GM03348 (cell line): Measurements from ENCODE around the gene ATP13A1.

Experiments used
- DNase-seq: peaks from one replicate; pipeline ENCODE4 v3.0.0; 2012; ENCODE audit warnings: low spot score

Gene ATP13A1

GRCh38 chr19:19662871-19663255 lies 613 bp downstream of the ATP13A1 start:
- DNase-seq: peak; percentile 1

GRCh38 chr19:19662344-19662743 lies 1.1 kb downstream of the ATP13A1 start:
- no peak for DNase-seq

- peak; percentile 3 for DNase-seq
Measured at GRCh38 chr19:19661675-19662251, 1.7 kb downstream of the ATP13A1 start.

- no peak for DNase-seq
Measured at GRCh38 chr19:19661141-19661674, 2.3 kb downstream of the ATP13A1 start.

GRCh38 chr19:19659646-19660245 lies 3.7 kb downstream of the ATP13A1 start:
- no peak for DNase-seq

- peak; percentile 1 for DNase-seq
Measured at GRCh38 chr19:19657397-19657783, 6.1 kb downstream of the ATP13A1 start.

GRCh38 chr19:19656451-19657396 lies 6.8 kb downstream of the ATP13A1 start:
- peak; percentile 3 for DNase-seq

- DNase-seq: no peak
Measured at GRCh38 chr19:19655641-19656343, 7.7 kb downstream of the ATP13A1 start.

- no peak for DNase-seq
Measured at GRCh38 chr19:19655051-19655594, 8.4 kb downstream of the ATP13A1 start.

GRCh38 chr19:19654441-19654840 lies 9.0 kb downstream of the ATP13A1 start:
- no peak for DNase-seq

GRCh38 chr19:19653597-19654147 lies 9.8 kb downstream of the ATP13A1 start:
- DNase-seq: no peak

GRCh38 chr19:19652482-19653295 lies 10.8 kb downstream of the ATP13A1 start:
- DNase-seq: no peak

GRCh38 chr19:19651076-19651475 lies 12.4 kb downstream of the ATP13A1 start:
- DNase-seq: no peak

GRCh38 chr19:19650331-19650730 lies 13.1 kb downstream of the ATP13A1 start:
- no peak for DNase-seq

- no peak for DNase-seq
Measured at GRCh38 chr19:19649580-19649995, 13.9 kb downstream of the ATP13A1 start.

- DNase-seq: no peak
Measured at GRCh38 chr19:19649155-19649554, 14.3 kb downstream of the ATP13A1 start.

- no peak for DNase-seq
Measured at GRCh38 chr19:19647037-19647835, 16.2 kb downstream of the ATP13A1 start.

- no peak for DNase-seq
Measured at GRCh38 chr19:19645233-19645870, 18.1 kb downstream of the ATP13A1 start.

- DNase-seq: no peak
Measured at GRCh38 chr19:19644054-19644388, 19.5 kb downstream of the ATP13A1 start.
